GM12873 (cell line): ENCODE measurements around the gene SSH3.

ENCODE experiments used
- CTCF ChIP-seq: IDR thresholded peaks from 2 replicates; pipeline ENCODE4 v1.5.1; 2012; ENCODE audit warnings: low read depth, mild to moderate bottlenecking, moderate library complexity, low read length, control low read depth; ENCODE audit not compliant: insufficient read depth; ENCODE audit errors: missing control alignments

Gene SSH3

DNA sequence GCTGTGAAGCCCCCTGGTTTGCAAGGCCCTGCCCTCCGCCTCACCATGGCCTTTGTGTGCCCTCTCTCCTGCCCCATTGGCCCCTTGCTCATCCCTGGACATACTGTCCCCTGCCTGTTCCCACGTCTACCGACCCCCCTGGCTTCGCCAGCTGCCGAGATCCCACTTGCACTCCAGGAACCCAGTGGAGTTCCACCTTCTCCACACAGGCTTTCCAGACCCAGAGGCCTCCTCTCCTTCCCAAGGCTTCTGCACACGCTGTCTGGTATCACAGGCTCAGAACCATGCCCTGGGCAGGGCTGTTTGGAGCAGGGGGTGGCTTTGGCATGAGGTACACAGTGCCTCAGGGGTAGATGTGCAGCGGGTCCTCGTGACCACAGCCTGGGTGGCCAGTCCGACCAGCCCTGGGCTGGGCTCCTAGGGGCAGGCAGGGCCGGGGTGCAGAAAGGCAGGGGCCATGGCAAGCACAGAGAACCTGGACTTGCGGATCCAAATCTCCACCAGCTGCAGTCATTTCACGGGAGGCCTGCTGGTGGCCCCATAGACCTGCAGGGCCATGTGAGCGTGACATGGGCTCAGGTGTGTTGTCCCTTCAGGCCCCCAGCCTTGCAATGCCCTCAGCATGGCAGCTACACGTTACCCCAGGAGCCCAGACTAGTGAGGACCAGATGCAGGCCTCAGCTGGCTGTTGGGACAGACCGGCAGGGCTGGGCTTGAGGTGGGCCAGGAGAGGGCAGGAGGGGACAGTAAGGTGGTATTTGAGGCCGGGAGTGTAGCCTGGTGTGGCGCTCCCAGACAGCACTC is 27.5 kb upstream of the SSH3 start:
- peak; percentile 24 for TF ChIP-seq CTCF

DNA sequence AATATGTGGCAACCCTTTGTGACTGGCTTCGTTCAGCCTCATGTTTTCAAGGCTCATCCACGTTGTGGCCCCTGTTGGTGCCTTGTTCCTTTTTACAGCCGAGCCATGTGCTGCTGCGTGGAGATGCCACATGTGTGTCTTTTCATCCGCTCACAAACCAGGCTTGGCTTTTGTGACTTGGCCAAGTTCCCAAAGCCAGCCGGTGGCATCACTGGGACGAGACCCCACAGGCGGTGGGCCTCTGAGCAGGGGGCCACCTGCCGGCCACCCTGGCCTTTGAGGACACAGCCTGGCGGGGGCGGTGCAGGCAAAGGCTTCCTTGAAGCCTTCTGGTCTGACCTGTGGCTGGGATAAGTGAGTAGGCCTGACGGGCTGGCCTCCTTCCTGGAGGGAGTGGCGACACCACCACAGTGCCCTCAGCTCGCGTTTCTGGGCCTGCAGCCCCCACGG is 26.5 kb upstream of the SSH3 start:
- peak; percentile 35 for TF ChIP-seq CTCF

- TF ChIP-seq CTCF = no peak
These were observed 25.9 kb upstream of the SSH3 start for GRCh38 chr11:67277231-67277961.

- no peak for TF ChIP-seq CTCF
These were observed 25.0 kb upstream of the SSH3 start for GRCh38 chr11:67278135-67278938.

GRCh38 chr11:67278939-67279588 is 24.3 kb upstream of the SSH3 start:
- TF ChIP-seq CTCF = no peak

- no peak for TF ChIP-seq CTCF
These were observed 23.6 kb upstream of the SSH3 start for GRCh38 chr11:67279589-67280340.
